Measurements from ENCODE around the gene DENND1B. TPM values are rescaled to one million over a fixed set of nuclear protein-coding genes. Genes with fewer than 3 reads are reported as not detected.

The DENND1B gene
- total and polyA plus RNA-seq, 2 experiments from 2014 or later: 9.2 to 21.3 TPM

GRCh38 chr1:197663162-197663953 is 111.9 kb downstream of the DENND1B start:
- Histone ChIP-seq H3K27ac (no peak overlapping the region), H3F3A (ENCODE audit: insufficient read depth) (no peaks in the 10 kb centered on the region), H3K4me1 (ENCODE audit: insufficient read depth) (no peaks in the 10 kb centered on the region), H3K9ac (no peak overlapping the region), H3K4me2 (ENCODE audit: unreplicated experiment) (no peak overlapping the region), H4K20me1 (ENCODE audit: insufficient read depth) (no peaks in the 10 kb centered on the region), H3K79me2 (ENCODE audit: insufficient read depth) (no peaks in the 10 kb centered on the region), H3K36me3 (ENCODE audit: low read depth) (no peaks in the 10 kb centered on the region), H2AFZ (no peak overlapping the region), H3K9me2 (ENCODE audit: insufficient read depth) (no peaks in the 10 kb centered on the region), H3K27me3 (replicated peaks; ENCODE audit: insufficient read depth) (no peaks in the 10 kb centered on the region), H3K9me3 (ENCODE audit: low read depth) (no peaks in the 10 kb centered on the region), H3K4me3 (no peak overlapping the region)
- in situ Hi-C loops (cut with MboI): no loop called here
- no peak for DNase-seq
- TF ChIP-seq EZH2phosphoT487 (IDR thresholded peaks at IDR 0.05; ENCODE audit: insufficient read depth, low read depth): no peak
- TF ChIP-seq EZH2 (IDR thresholded peaks at IDR 0.05; ENCODE audit: insufficient read depth, poor library complexity, severe bottlenecking): no peak
- 73 to 76% methylated on average over 4 of the region's 4 CpGs for WGBS, 2 experiments (ENCODE audit: low coverage in 1 of 2, low lambda C conversion rate in 2 of 2, missing lambda C conversion rate in 2 of 2)

GRCh38 chr1:197660389-197660788 is 114.9 kb downstream of the DENND1B start:
- no peak for TF ChIP-seq EZH2 (IDR thresholded peaks at IDR 0.05; ENCODE audit: insufficient read depth, poor library complexity, severe bottlenecking)
- TF ChIP-seq EZH2phosphoT487 (IDR thresholded peaks at IDR 0.05; ENCODE audit: insufficient read depth, low read depth): no peak
- Histone ChIP-seq H3K9me3 (ENCODE audit: low read depth) (no peaks in the 10 kb centered on the region), H3K9me2 (ENCODE audit: insufficient read depth) (no peaks in the 10 kb centered on the region), H3K36me3 (ENCODE audit: low read depth) (no peaks in the 10 kb centered on the region), H3K4me3 (no peak overlapping the region), H3K4me2 (ENCODE audit: unreplicated experiment) (no peak overlapping the region), H3K27me3 (replicated peaks; ENCODE audit: insufficient read depth) (no peaks in the 10 kb centered on the region), H4K20me1 (ENCODE audit: insufficient read depth) (no peaks in the 10 kb centered on the region), H3K9ac (no peak overlapping the region), H3F3A (ENCODE audit: insufficient read depth) (no peaks in the 10 kb centered on the region), H3K4me1 (ENCODE audit: insufficient read depth) (no peaks in the 10 kb centered on the region), H3K27ac (no peak overlapping the region), H2AFZ (no peak overlapping the region), H3K79me2 (ENCODE audit: insufficient read depth) (no peaks in the 10 kb centered on the region)
- in situ Hi-C loops (cut with MboI): no loop called here
- peak; percentile 16 for DNase-seq

- no peaks in the 10 kb centered on the region for H3K27me3 ChIP-seq (replicated peaks; ENCODE audit: insufficient read depth)
- H3K36me3 ChIP-seq (ENCODE audit: low read depth): no peaks in the 10 kb centered on the region
- TF ChIP-seq EZH2 (IDR thresholded peaks at IDR 0.05; ENCODE audit: insufficient read depth, poor library complexity, severe bottlenecking): no peak
- no peak for TF ChIP-seq EZH2phosphoT487 (IDR thresholded peaks at IDR 0.05; ENCODE audit: insufficient read depth, low read depth)
- H3F3A ChIP-seq (ENCODE audit: insufficient read depth): no peaks in the 10 kb centered on the region
- no peak overlapping the region for H3K27ac ChIP-seq
- 96 to 98% methylated on average over 3 of the region's 3 CpGs for WGBS, 2 experiments (ENCODE audit: low coverage in 1 of 2, low lambda C conversion rate in 2 of 2, missing lambda C conversion rate in 2 of 2)
- H3K79me2 ChIP-seq (ENCODE audit: insufficient read depth): no peaks in the 10 kb centered on the region
- no peaks in the 10 kb centered on the region for H3K4me1 ChIP-seq (ENCODE audit: insufficient read depth)
- H3K9me3 ChIP-seq (ENCODE audit: low read depth): no peaks in the 10 kb centered on the region
- in situ Hi-C loops (cut with MboI): no loop called here
- DNase-seq: no peak
- H4K20me1 ChIP-seq (ENCODE audit: insufficient read depth): no peaks in the 10 kb centered on the region
- no peak overlapping the region for H2AFZ ChIP-seq
- H3K9me2 ChIP-seq (ENCODE audit: insufficient read depth): no peaks in the 10 kb centered on the region
- H3K4me3 ChIP-seq: no peak overlapping the region
- H3K9ac ChIP-seq: no peak overlapping the region
- H3K4me2 ChIP-seq (ENCODE audit: unreplicated experiment): no peak overlapping the region
Measured at GRCh38 chr1:197659171-197659570, 116.1 kb downstream of the DENND1B start.

- no peaks in the 10 kb centered on the region for H3K79me2 ChIP-seq (ENCODE audit: insufficient read depth)
- no peaks in the 10 kb centered on the region for H4K20me1 ChIP-seq (ENCODE audit: insufficient read depth)
- H3K4me2 ChIP-seq (ENCODE audit: unreplicated experiment): no peak overlapping the region
- TF ChIP-seq EZH2 (IDR thresholded peaks at IDR 0.05; ENCODE audit: insufficient read depth, poor library complexity, severe bottlenecking) (no peak), EZH2phosphoT487 (IDR thresholded peaks at IDR 0.05; ENCODE audit: insufficient read depth, low read depth) (no peak)
- WGBS, 2 experiments (ENCODE audit: low coverage in 1 of 2, low lambda C conversion rate in 2 of 2, missing lambda C conversion rate in 2 of 2): 89 to 92% methylated on average over 2 of the region's 2 CpGs
- H3K36me3 ChIP-seq (ENCODE audit: low read depth): no peaks in the 10 kb centered on the region
- no peak for DNase-seq
- H3K4me1 ChIP-seq (ENCODE audit: insufficient read depth): no peaks in the 10 kb centered on the region
- no peaks in the 10 kb centered on the region for H3K9me2 ChIP-seq (ENCODE audit: insufficient read depth)
- no peaks in the 10 kb centered on the region for H3K9me3 ChIP-seq (ENCODE audit: low read depth)
- no peak overlapping the region for H3K27ac ChIP-seq
- no peak overlapping the region for H3K4me3 ChIP-seq
- H2AFZ ChIP-seq: no peak overlapping the region
- no peaks in the 10 kb centered on the region for H3F3A ChIP-seq (ENCODE audit: insufficient read depth)
- no peak overlapping the region for H3K9ac ChIP-seq
- H3K27me3 ChIP-seq (replicated peaks; ENCODE audit: insufficient read depth): no peaks in the 10 kb centered on the region
- in situ Hi-C loops (cut with MboI): no loop called here
Measured at GRCh38 chr1:197649188-197649587, 126.1 kb downstream of the DENND1B start.
